B cell (primary cell): Measurements from ENCODE around the gene RNF130. TPM values are rescaled to one million over a fixed set of nuclear protein-coding genes. Genes with fewer than 3 reads are reported as not detected.

Experiments
- ATAC-seq: fragments of 200-7000 bp; cut with Tn5 transposase; one replicate; pipeline ENCODE4 v1.10.0; 2021; ENCODE audit warnings: low read depth, mild to moderate bottlenecking, moderate number of reproducible peaks, moderate library complexity
- CTCF ChIA-PET: fragments of 350-600 bp; sonication (Branson Sonifier 250); formaldehyde crosslinking; loops from one replicate; lab custom pipeline; 2021; ENCODE audit warnings: antibody characterized with exemption, inconsistent platforms; lab: Charles Lee
- POLR2A ChIA-PET: fragments of 350-600 bp; sonication (Branson Sonifier 250); formaldehyde crosslinking; loops from one replicate; lab custom pipeline; 2021; ENCODE audit warnings: antibody characterized with exemption; lab: Charles Lee
- DNase-seq: peaks from one replicate; pipeline ENCODE4 v3.0.0; 2013
- H2AFZ ChIP-seq: 2 replicates; pipeline ENCODE4 v1.6.1; 2012; ENCODE audit warnings: mild to moderate bottlenecking, low read depth, low read length; ENCODE audit not compliant: insufficient read depth, poor library complexity, severe bottlenecking
- H3K27ac ChIP-seq, 2 donors: 1 replicate in 1 of 2; 2 replicates in 1 of 2; pipeline ENCODE4 v1.5.1; 2012 to 2013; ENCODE audit warnings: low read length in 2 of 2, mild to moderate bottlenecking in 2 of 2, moderate library complexity in 1 of 2
- H3K27me3 ChIP-seq, 4 experiments: fragments of 200-600 bp in 1 of 4; sonication (generic) in 1 of 4; replicated peaks in 1 of 4; 1 replicate in 2 of 4; 2 replicates in 2 of 4; pipeline versions ENCODE4 v1.6.1 to v1.7.0; 2013 to 2016; ENCODE audit warnings: low read length in 3 of 4, mild to moderate bottlenecking in 2 of 4, mixed read lengths in 1 of 4, moderate library complexity in 1 of 4; ENCODE audit not compliant: insufficient read depth in 4 of 4, control insufficient read depth in 3 of 4; ENCODE audit errors: control extremely low read depth in 1 of 4
- H3K36me3 ChIP-seq, 2 experiments: replicated peaks in 1 of 2; 1 replicate in 1 of 2; 2 replicates in 1 of 2; pipeline versions ENCODE4 v1.6.1 to v1.7.1; 2013; ENCODE audit warnings: low read length in 1 of 2; ENCODE audit not compliant: insufficient read depth in 2 of 2, control insufficient read depth in 1 of 2; ENCODE audit errors: control extremely low read depth in 1 of 2, extremely low read depth in 1 of 2
- H3K4me1 ChIP-seq, 2 donors: fragments of 200-600 bp in 1 of 2; sonication (generic) in 1 of 2; 1 replicate in 1 of 2; 2 replicates in 1 of 2; pipeline versions ENCODE4 v1.5.1 to v1.6.1; 2013 to 2017; ENCODE audit warnings: low read length in 2 of 2; ENCODE audit not compliant: control insufficient read depth in 2 of 2, insufficient read depth in 2 of 2
- H3K4me2 ChIP-seq: replicated peaks from 2 replicates; pipeline ENCODE3; 2012; ENCODE audit warnings: mild to moderate bottlenecking, low read depth, low read length; ENCODE audit not compliant: poor library complexity, severe bottlenecking
- H3K4me3 ChIP-seq, 5 experiments: fragments of 200-600 bp in 1 of 5; sonication (generic) in 1 of 5; 1 replicate in 3 of 5; 2 replicates in 2 of 5; pipeline versions ENCODE4 v1.5.1 to v1.7.0; 2011 to 2016; ENCODE audit warnings: low read length in 4 of 5, mild to moderate bottlenecking in 4 of 5, low read depth in 2 of 5, control low read depth in 1 of 5, moderate library complexity in 1 of 5; ENCODE audit not compliant: insufficient read depth in 1 of 5; ENCODE audit errors: control extremely low read depth in 1 of 5, extremely low read depth in 1 of 5
- H3K79me2 ChIP-seq: fragments of 200-600 bp; sonication (generic); one replicate; pipeline ENCODE4 v1.6.0; 2016; ENCODE audit warnings: low read length; ENCODE audit not compliant: control insufficient read depth, insufficient read depth
- H3K9ac ChIP-seq: fragments of 200-600 bp; sonication (generic); 2 replicates; pipeline ENCODE4 v1.6.1; 2017; ENCODE audit warnings: mild to moderate bottlenecking, low read length, moderate library complexity
- H3K9me3 ChIP-seq, 3 donors: one replicate each; pipeline versions ENCODE4 v1.6.1 to v1.7.1; 2013; ENCODE audit warnings: low read length in 2 of 3; ENCODE audit not compliant: control insufficient read depth in 2 of 3, insufficient read depth in 1 of 3; ENCODE audit errors: control extremely low read depth in 1 of 3
- H4K20me1 ChIP-seq: 2 replicates; pipeline ENCODE4 v1.6.0; 2012; ENCODE audit warnings: mild to moderate bottlenecking, low read length; ENCODE audit not compliant: insufficient read depth, control insufficient read depth, poor library complexity, severe bottlenecking
- H3K27ac Mint-ChIP-seq: one replicate; pipeline ENCODE4 v1.8.0; 2021; ENCODE audit warnings: mixed read lengths
- H3K27me3 Mint-ChIP-seq: one replicate; pipeline ENCODE4 v1.8.0; 2021; ENCODE audit warnings: mixed read lengths
- H3K4me1 Mint-ChIP-seq: one replicate; pipeline ENCODE4 v1.8.0; 2021; ENCODE audit warnings: mixed read lengths
- H3K4me3 Mint-ChIP-seq: one replicate; pipeline ENCODE4 v1.8.0; 2021; ENCODE audit warnings: mixed read lengths
- H3K9me3 Mint-ChIP-seq: one replicate; pipeline ENCODE4 v1.8.0; 2022; ENCODE audit warnings: mixed read lengths; ENCODE audit not compliant: insufficient read depth
- CTCF ChIP-seq: fragments of 200-600 bp; IDR thresholded peaks from one replicate; pipeline ENCODE4 v1.8.0; 2022; ENCODE audit warnings: antibody characterized with exemption, mild to moderate bottlenecking
- EZH2 ChIP-seq: IDR thresholded peaks from 2 replicates; pipeline ENCODE4 v1.6.1; 2012; ENCODE audit warnings: borderline replicate concordance, low read depth, mild to moderate bottlenecking, moderate library complexity, low read length; ENCODE audit not compliant: insufficient read depth, poor library complexity, severe bottlenecking
- WGBS: methylation state at CpG from one replicate; pipeline ENCODE4 v1.1.5; 2013; ENCODE audit warnings: missing lambda C conversion rate; ENCODE audit not compliant: insufficient coverage; 5-methylcytosine and 5-hydroxymethylcytosine counted together
- intact Hi-C: fragments of 100-400 bp; cut with micrococcal nuclease; formaldehyde crosslinking; loops from one replicate; pipeline ENCODE4 v1.10.0; 2022
- polyA plus RNA-seq: library from polyadenylated mRNA; depleted of rRNA; stranded (reverse); fragments of >200 nt; gene quantifications from 2 replicates; pipeline ENCODE4 v1.2.3, GENCODE V29; 2012
- total RNA-seq, 2 donors: library from RNA; stranded (reverse); fragments of 120-200 nt in 1 of 2; gene quantifications; 1 replicate in 1 of 2; 2 replicates in 1 of 2; pipeline versions ENCODE4 v1.2.3 to v1.2.4, GENCODE V29; 2013 to 2022

Gene RNF130
- total and polyA plus RNA-seq, 2 donors (not counting 1 experiment from before 2014, with no cell fraction given), result 18.1 to 25.8 TPM

GRCh38 chr5:179980767-179981166, 90.8 kb downstream of the RNF130 start:
- peaks cover under 1 to 2% of the 10 kb centered on the region in 2 donors for H3K4me1 ChIP-seq
- Mint-ChIP-seq H3K9me3 (no peaks in the 10 kb centered on the region), H3K4me3 (no peak overlapping the region), H3K27ac (no peak overlapping the region), H3K4me1 (peaks cover under 1% of the 10 kb centered on the region), H3K27me3 (no peaks in the 10 kb centered on the region)
- no peak for ATAC-seq
- H3K9ac ChIP-seq, result no peak overlapping the region
- H3K79me2 ChIP-seq, result no peaks in the 10 kb centered on the region
- H3K36me3 ChIP-seq, result no peaks in the 10 kb centered on the region
- H4K20me1 ChIP-seq, result no peaks in the 10 kb centered on the region
- 93% methylated on average over 7 of the region's 7 CpGs for WGBS
- H2AFZ ChIP-seq, result no peak overlapping the region
- TF ChIP-seq CTCF (no peak), EZH2 (no peak)
- POLR2A ChIA-PET, result no interaction called here
- intact Hi-C loops, result no loop called here
- CTCF ChIA-PET, result no interaction called here
- no peak for DNase-seq
- no peaks in the 10 kb centered on the region for H3K27me3 ChIP-seq
- H3K4me3 ChIP-seq, result no peak overlapping the region
- H3K9me3 ChIP-seq, result no peaks in the 10 kb centered on the region
- H3K27ac ChIP-seq, result no peak overlapping the region
- H3K4me2 ChIP-seq, result no peak overlapping the region

- peaks cover 9 to 18% of the 10 kb centered on the region in 2 donors for H3K4me1 ChIP-seq
- no peak overlapping the region for H3K9ac ChIP-seq
- CTCF ChIA-PET, result no interaction called here
- Mint-ChIP-seq H3K27ac (no peak overlapping the region), H3K4me1 (peaks cover 19% of the 10 kb centered on the region), H3K4me3 (no peak overlapping the region), H3K27me3 (no peaks in the 10 kb centered on the region), H3K9me3 (no peaks in the 10 kb centered on the region)
- H3K27me3 ChIP-seq, result no peaks in the 10 kb centered on the region
- intact Hi-C loops, result no loop called here
- H3K36me3 ChIP-seq, result no peaks in the 10 kb centered on the region
- no peak overlapping the region for H3K4me2 ChIP-seq
- TF ChIP-seq CTCF, result no peak
- no peak for TF ChIP-seq EZH2
- no peak overlapping the region for H2AFZ ChIP-seq
- POLR2A ChIA-PET, result no interaction called here
- ATAC-seq (no peak), DNase-seq (no peak)
- no CpG with 5 or more reads among the region's 4 CpGs for WGBS
- no peak overlapping the region for H3K4me3 ChIP-seq
- H3K9me3 ChIP-seq, result no peaks in the 10 kb centered on the region
- no peaks in the 10 kb centered on the region for H4K20me1 ChIP-seq
- no peak overlapping the region for H3K27ac ChIP-seq
- H3K79me2 ChIP-seq, result no peaks in the 10 kb centered on the region
Observed at GRCh38 chr5:179978792-179979191, 92.8 kb downstream of the RNF130 start.
